Measurements from ENCODE around the gene TENT5C.

GRCh38 chr1:117573386-117574023 lies 32.3 kb upstream of the TENT5C start:
- TF ChIP-seq CTCF (conservative IDR thresholded peaks at IDR 0.05; ENCODE audit: low read length) (no peak), EZH2phosphoT487 (IDR thresholded peaks at IDR 0.05; ENCODE audit: borderline replicate concordance) (no peak)
